ENCODE data around the gene UBE2E2.

UBE2E2 gene

GRCh38 chr3:23263796-23264195 is 60.7 kb downstream of the UBE2E2 start:
- no peak overlapping the region for H3K4me3 ChIP-seq (ENCODE audit: low read depth, low read length)
- no peak for DNase-seq (ENCODE audit: low read depth)
- TF ChIP-seq POLR2A (IDR thresholded peaks at IDR 0.05; ENCODE audit: extremely low read depth, insufficient read length) (no peak), MAX (IDR thresholded peaks at IDR 0.05; ENCODE audit: low read depth, low read length) (no peak), MYC (IDR thresholded peaks at IDR 0.05; ENCODE audit: low read depth, low read length) (no peak), CTCF (IDR thresholded peaks at IDR 0.05; ENCODE audit: low read depth, low read length) (no peak)

- no peak for DNase-seq (ENCODE audit: low read depth)
- TF ChIP-seq MYC (IDR thresholded peaks at IDR 0.05; ENCODE audit: low read depth, low read length) (no peak), CTCF (IDR thresholded peaks at IDR 0.05; ENCODE audit: low read depth, low read length) (no peak), POLR2A (IDR thresholded peaks at IDR 0.05; ENCODE audit: extremely low read depth, insufficient read length) (no peak), MAX (IDR thresholded peaks at IDR 0.05; ENCODE audit: low read depth, low read length) (no peak)
- H3K4me3 ChIP-seq (ENCODE audit: low read depth, low read length), result no peak overlapping the region
Measured at GRCh38 chr3:23264413-23264812, 61.3 kb downstream of the UBE2E2 start.

- DNase-seq (ENCODE audit: low read depth), result no peak
- no peak overlapping the region for H3K4me3 ChIP-seq (ENCODE audit: low read depth, low read length)
- TF ChIP-seq MYC (IDR thresholded peaks at IDR 0.05; ENCODE audit: low read depth, low read length), result no peak
- no peak for TF ChIP-seq MAX (IDR thresholded peaks at IDR 0.05; ENCODE audit: low read depth, low read length)
- no peak for TF ChIP-seq CTCF (IDR thresholded peaks at IDR 0.05; ENCODE audit: low read depth, low read length)
- TF ChIP-seq POLR2A (IDR thresholded peaks at IDR 0.05; ENCODE audit: extremely low read depth, insufficient read length), result no peak
Measured at GRCh38 chr3:23270423-23270822, 67.3 kb downstream of the UBE2E2 start.

GRCh38 chr3:23271876-23272741 is 69.0 kb downstream of the UBE2E2 start:
- H3K4me3 ChIP-seq (ENCODE audit: low read depth, low read length), result no peak overlapping the region
- no peak for TF ChIP-seq CTCF (IDR thresholded peaks at IDR 0.05; ENCODE audit: low read depth, low read length)
- TF ChIP-seq MYC (IDR thresholded peaks at IDR 0.05; ENCODE audit: low read depth, low read length), result no peak
- no peak for DNase-seq (ENCODE audit: low read depth)

GRCh38 chr3:23272820-23273219 is 69.7 kb downstream of the UBE2E2 start:
- H3K4me3 ChIP-seq (ENCODE audit: low read depth, low read length), result no peak overlapping the region
- no peak for DNase-seq (ENCODE audit: low read depth)
- TF ChIP-seq CTCF (IDR thresholded peaks at IDR 0.05; ENCODE audit: low read depth, low read length) (no peak), MYC (IDR thresholded peaks at IDR 0.05; ENCODE audit: low read depth, low read length) (no peak), MAX (IDR thresholded peaks at IDR 0.05; ENCODE audit: low read depth, low read length) (no peak), POLR2A (IDR thresholded peaks at IDR 0.05; ENCODE audit: extremely low read depth, insufficient read length) (no peak)
